GM08714 (cell line): ENCODE data around the gene MT1F.

Source experiments
- H3K4me3 ChIP-seq: fragments of 200-500 bp; sonication (Bioruptor generic); 2 replicates; pipeline ENCODE4 v1.5.1; 2014; ENCODE audit warnings: mild to moderate bottlenecking, low read length, inconsistent platforms
- ZNF274 ChIP-seq: IDR thresholded peaks from 2 replicates; pipeline ENCODE4 v1.6.1; 2012; ENCODE audit warnings: mild to moderate bottlenecking, low read depth, low read length

Gene MT1F

DNA sequence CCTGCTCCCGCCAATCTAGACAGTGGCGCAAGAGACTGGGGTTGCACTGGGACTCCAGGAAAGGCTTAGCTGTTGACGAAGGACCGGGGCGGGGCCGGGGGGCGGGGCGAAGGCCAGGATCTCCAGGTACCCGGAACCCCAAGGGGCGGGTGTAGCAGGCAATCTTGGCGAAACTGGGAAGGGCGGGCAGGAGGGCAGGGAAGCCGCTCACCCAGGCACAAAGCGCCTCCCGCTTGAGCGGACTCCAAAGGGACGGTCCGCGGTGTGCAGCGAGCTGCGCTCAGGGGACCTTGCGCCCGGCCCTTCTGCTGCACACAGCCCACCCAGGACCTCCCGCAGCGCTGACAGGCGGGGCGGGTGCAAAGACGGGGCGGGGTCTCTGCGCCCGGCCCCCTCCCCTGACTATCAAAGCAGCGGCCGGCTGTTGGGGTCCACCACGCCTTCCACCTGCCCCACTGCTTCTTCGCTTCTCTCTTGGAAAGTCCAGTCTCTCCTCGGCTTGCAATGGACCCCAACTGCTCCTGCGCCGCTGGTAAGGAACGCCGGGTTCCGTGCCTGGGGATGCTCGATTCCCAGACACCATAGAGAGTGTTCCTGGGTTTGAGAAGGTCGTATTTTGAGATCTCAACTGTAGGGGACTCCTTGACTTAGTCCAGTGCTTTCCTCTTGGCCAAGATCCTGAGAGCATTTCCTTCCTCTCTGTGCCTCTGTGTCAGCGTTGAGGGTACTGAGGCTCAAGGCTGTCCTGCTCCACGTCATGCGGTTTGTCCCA is at the start of gene MT1F:
TSS of gene MT1F (plus strand) at position 405 of the 772 bp plus-strand sequence. CDS start at position 505, 100 bp downstream.
- H3K4me3 ChIP-seq: peak within 1 kb of the TSS; percentile 30; the same call in 1 of the 2 replicates
- TF ChIP-seq ZNF274: no peak

- TF ChIP-seq ZNF274: no peak
- H3K4me3 ChIP-seq: peak within 1 kb of the TSS; percentile 69
These were observed 49.5 kb upstream of the MT1F start, which contains the start of gene MT2A for GRCh38 chr16:56608043-56608875. Gene MT2A (plus strand): TSS chr16:56608584. CDS start chr16:56608656, 72 bp downstream.

DNA sequence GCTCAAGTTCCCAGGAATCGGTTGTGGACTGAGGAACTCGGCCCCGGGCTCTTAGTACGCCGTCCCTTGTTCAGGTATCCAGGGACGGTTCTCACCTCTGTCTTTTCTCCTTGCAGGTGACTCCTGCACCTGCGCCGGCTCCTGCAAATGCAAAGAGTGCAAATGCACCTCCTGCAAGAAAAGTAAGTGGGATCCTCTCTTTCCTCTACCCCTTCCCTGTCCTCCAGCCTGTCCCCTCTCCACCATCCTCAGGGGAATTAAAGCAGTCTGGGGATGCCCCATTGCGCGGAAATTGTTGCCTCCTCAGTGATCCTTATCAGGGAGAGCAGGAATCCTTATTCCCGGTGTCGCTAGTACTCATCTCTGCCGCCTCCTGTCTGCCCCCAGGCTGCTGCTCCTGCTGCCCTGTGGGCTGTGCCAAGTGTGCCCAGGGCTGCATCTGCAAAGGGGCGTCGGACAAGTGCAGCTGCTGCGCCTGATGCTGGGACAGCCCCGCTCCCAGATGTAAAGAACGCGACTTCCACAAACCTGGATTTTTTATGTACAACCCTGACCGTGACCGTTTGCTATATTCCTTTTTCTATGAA is 48.8 kb upstream of the MT1F start:
- TF ChIP-seq ZNF274: no peak
- H3K4me3 ChIP-seq: peak overlapping the region; percentile 69

GRCh38 chr16:56609463-56609921 is 48.3 kb upstream of the MT1F start:
- no peak for TF ChIP-seq ZNF274
- H3K4me3 ChIP-seq: peak overlapping the region; percentile 69

- no peak overlapping the region; the same call in 1 of the 2 replicates for H3K4me3 ChIP-seq
- TF ChIP-seq ZNF274: no peak
These were observed 47.6 kb upstream of the MT1F start for GRCh38 chr16:56610017-56610608.

DNA sequence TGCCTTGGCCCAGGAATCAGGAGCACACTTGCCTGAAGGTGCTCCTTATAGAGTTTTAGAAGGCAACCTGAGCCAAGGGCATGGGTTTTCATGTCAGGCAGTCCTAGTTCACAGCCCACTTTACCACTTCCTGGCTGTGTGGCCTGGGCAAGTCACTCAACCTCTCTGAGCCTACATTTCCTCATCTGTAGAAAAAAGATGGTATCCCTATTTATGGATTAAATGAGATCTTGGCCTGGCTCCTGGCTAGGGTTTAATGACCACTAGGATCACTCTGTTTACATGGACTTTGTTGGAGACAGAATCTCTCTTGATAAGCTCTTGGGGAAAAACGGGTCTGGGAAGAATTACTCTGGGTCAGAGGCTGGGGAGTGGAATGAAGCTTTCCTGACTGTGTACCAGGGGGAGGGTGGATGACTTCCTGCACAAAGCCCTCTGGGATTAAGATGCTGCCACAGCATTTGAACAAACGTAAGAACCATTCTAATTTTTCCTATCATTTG is 47.1 kb upstream of the MT1F start:
- TF ChIP-seq ZNF274: no peak
- no peak overlapping the region for H3K4me3 ChIP-seq

GRCh38 chr16:56611281-56611833 is 46.4 kb upstream of the MT1F start:
- no peak overlapping the region for H3K4me3 ChIP-seq
- TF ChIP-seq ZNF274: no peak

GRCh38 chr16:56613706-56614105 is 44.1 kb upstream of the MT1F start:
- no peak for TF ChIP-seq ZNF274

GRCh38 chr16:56614549-56614991 is 43.2 kb upstream of the MT1F start:
- no peak overlapping the region for H3K4me3 ChIP-seq
- TF ChIP-seq ZNF274: no peak

More at GRCh38 chr16:56613706-56614105, 44.1 kb upstream of the MT1F start:
- no peak overlapping the region for H3K4me3 ChIP-seq

DNA sequence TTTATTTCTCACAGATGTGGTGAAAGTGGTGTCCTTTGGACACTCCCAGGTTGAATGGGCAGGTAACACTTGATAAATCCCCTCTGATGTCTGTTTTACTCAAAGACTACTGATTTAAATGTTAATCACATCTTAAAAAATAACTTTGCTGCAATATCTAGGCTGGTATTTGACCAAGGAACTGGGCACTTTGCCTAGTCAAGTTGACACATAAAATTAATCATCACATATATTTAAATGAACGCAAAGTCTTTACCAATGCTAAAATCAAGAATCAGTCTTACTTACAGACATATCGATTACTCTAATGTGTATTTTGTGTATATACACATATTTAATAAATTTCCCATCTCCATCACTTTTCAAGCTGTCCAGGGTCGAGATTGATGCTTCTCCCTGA is 42.4 kb upstream of the MT1F start:
- no peak for TF ChIP-seq ZNF274
- no peak overlapping the region for H3K4me3 ChIP-seq

DNA sequence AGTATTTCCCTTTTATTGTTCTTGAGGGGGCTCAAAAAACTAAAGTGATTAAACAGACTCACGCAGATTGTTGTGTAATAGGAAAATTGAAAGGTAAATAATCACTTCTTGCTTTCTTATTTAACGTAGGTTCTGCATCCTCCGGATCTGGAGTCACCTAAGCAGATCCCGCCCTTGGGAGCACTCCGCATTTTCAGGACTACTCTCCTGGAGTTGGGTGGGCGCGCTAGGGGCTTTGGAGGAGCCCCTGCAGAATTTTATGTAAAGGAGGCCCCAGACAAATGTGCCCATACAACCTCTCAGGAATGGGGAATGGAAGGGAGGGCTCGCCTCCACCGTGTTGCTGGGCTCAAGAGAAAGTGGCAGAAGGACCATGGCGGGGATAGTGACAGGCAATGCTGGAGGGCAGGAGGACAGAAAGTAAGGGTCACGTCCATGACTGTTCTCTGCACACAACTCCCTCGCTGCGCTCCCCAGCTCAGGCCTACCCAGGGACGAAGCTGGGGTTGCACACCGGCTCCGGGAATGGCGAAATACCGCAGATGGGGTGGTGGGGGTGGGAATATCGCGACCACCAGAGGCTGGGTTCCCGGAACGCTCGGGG is 41.0 kb upstream of the MT1F start:
- H3K4me3 ChIP-seq: no peak overlapping the region
- no peak for TF ChIP-seq ZNF274

DNA sequence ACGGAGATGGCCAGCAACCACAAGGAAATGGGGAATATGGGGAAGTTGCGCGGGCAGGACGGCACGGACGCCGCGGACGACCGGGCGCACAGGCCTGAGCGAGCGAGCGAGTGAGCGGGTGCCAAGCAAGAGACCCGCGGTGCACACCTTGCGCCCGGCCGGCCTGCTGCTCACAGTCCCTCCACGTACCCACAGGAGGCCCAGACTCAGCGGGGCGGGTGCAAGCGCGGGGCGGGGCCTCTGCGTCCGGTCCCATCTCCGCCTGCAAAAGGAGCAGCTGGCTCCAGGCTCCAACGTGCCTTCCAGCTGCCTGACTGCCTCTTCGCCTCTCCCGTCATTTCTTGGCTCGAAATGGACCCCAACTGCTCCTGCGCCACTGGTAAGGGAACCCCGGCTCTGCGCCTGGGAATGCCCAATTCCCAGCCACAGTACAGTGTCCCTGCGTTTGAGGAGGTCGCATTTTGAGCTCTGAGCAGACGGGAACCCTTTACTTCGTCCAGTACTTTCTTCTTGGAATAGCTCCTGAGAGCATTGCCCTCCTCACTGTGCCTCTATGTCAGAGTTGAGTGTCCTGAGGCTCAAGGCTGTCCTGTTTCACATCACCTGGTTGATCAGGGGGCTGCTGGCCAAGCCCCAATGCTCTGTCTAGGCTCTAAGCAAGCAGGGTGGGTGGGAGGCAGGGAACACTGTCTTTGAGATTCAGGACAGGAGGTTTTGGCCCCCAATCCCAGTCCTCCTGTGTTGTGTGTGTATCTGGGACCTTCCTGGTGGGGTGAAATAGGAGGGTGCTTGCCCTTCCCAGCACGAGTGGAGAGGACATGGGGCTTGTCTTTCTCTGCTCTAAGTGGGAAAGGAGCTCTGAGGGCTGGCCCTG is 40.3 kb upstream of the MT1F start:
- no peak for TF ChIP-seq ZNF274

More for the DNA sequence above, 40.3 kb upstream of the MT1F start:
- H3K4me3 ChIP-seq: no peak overlapping the region
